HG03342 (cell line): ENCODE results near the gene NR2F2.
A peak's percentile ranks its signal among the peaks of the same experiment; 100 is the strongest.

ENCODE experiments used
- ATAC-seq: cut with Tn5 transposase; IDR thresholded peaks from one replicate; pipeline ENCODE4 v1.9.1; 2021; ENCODE audit warnings: mild to moderate bottlenecking, moderate library complexity; ENCODE audit not compliant: unreplicated experiment

The NR2F2 gene

GRCh38 chr15:96316953-96317629 lies 13.4 kb upstream of the NR2F2 start:
- ATAC-seq: no peak

GRCh38 chr15:96320107-96320506 lies 10.4 kb upstream of the NR2F2 start:
- no peak for ATAC-seq

- ATAC-seq: no peak
Measured at GRCh38 chr15:96320703-96321638, 9.5 kb upstream of the NR2F2 start.

- ATAC-seq: no peak
Measured at GRCh38 chr15:96321639-96322535, 8.6 kb upstream of the NR2F2 start.

- ATAC-seq: no peak
Measured at GRCh38 chr15:96322536-96323318, 7.8 kb upstream of the NR2F2 start.

- ATAC-seq: no peak
Measured at GRCh38 chr15:96323319-96324145, 7.0 kb upstream of the NR2F2 start.

- no peak for ATAC-seq
Measured at GRCh38 chr15:96324192-96324895, 6.2 kb upstream of the NR2F2 start.

GRCh38 chr15:96324940-96325540 lies 5.5 kb upstream of the NR2F2 start:
- no peak for ATAC-seq

- ATAC-seq: no peak
Measured at GRCh38 chr15:96325541-96326327, 4.8 kb upstream of the NR2F2 start.

GRCh38 chr15:96326328-96327154 lies 4.0 kb upstream of the NR2F2 start:
- ATAC-seq: no peak

- peak; percentile 30 for ATAC-seq
Measured at GRCh38 chr15:96327155-96327741, 3.3 kb upstream of the NR2F2 start.

GRCh38 chr15:96328181-96328876 lies 2.2 kb upstream of the NR2F2 start:
- no peak for ATAC-seq

GRCh38 chr15:96328877-96329195 lies 1.7 kb upstream of the NR2F2 start:
- no peak for ATAC-seq

- ATAC-seq: no peak
Measured at GRCh38 chr15:96329403-96329981, 1.0 kb upstream of the NR2F2 start.

- ATAC-seq: peak; percentile 39
Measured at GRCh38 chr15:96330064-96330449, 443 bp upstream of the NR2F2 start.
